ENCODE data around the gene SMG5. TPM values are rescaled to one million over a fixed set of nuclear protein-coding genes. Genes with fewer than 3 reads are reported as not detected.

The SMG5 gene
- total and polyA plus RNA-seq, 2 donors, result 28.2 to 32.3 TPM

GRCh38 chr1:156253634-156254033, 29.0 kb downstream of the SMG5 start:
- H3K9me3 ChIP-seq (ENCODE audit: control insufficient read depth in 2 of 2, insufficient read depth in 1 of 2, low read length in 1 of 2), result no peaks in the 10 kb centered on the region
- peaks cover 79 to 91% of the 10 kb centered on the region in 2 donors for H3K36me3 ChIP-seq (ENCODE audit: control insufficient read depth in 2 of 2, insufficient read depth in 2 of 2, low read length in 1 of 2)
- no peaks in the 10 kb centered on the region for H3K27me3 ChIP-seq (ENCODE audit: control insufficient read depth in 2 of 2, insufficient read depth in 1 of 2, low read length in 1 of 2)
- 98% methylated on average over 3 of the region's 3 CpGs for WGBS
- no peak for DNase-seq (ENCODE audit: low read depth in 6 of 9, low spot score in 9 of 9)
- peaks cover 0 to 21% of the 10 kb centered on the region in 2 donors for H3K4me1 ChIP-seq (ENCODE audit: control insufficient read depth in 2 of 2, insufficient read depth in 2 of 2, low read length in 2 of 2)
- no peak overlapping the region for H3K4me3 ChIP-seq (ENCODE audit: low read length in 2 of 2)
- no peak overlapping the region for H3K27ac ChIP-seq (ENCODE audit: low read depth in 1 of 2, low read length in 1 of 2)

GRCh38 chr1:156251527-156251926, 31.1 kb downstream of the SMG5 start:
- Histone ChIP-seq H3K4me3 (ENCODE audit: low read length in 2 of 2) (no peak overlapping the region), H3K9me3 (ENCODE audit: control insufficient read depth in 2 of 2, insufficient read depth in 1 of 2, low read length in 1 of 2) (no peaks in the 10 kb centered on the region), H3K4me1 (ENCODE audit: control insufficient read depth in 2 of 2, insufficient read depth in 2 of 2, low read length in 2 of 2) (peaks cover 0 to 15% of the 10 kb centered on the region in 2 donors), H3K27me3 (ENCODE audit: control insufficient read depth in 2 of 2, insufficient read depth in 1 of 2, low read length in 1 of 2) (peaks cover 0 to 4% of the 10 kb centered on the region in 2 donors), H3K36me3 (ENCODE audit: control insufficient read depth in 2 of 2, insufficient read depth in 2 of 2, low read length in 1 of 2) (peaks cover 66 to 77% of the 10 kb centered on the region in 2 donors), H3K27ac (ENCODE audit: low read depth in 1 of 2, low read length in 1 of 2) (no peak overlapping the region)
- 34% methylated on average over 3 of the region's 3 CpGs for WGBS
- peak in 1 of 9 donors; percentile 9 for DNase-seq (ENCODE audit: low read depth in 6 of 9, low spot score in 9 of 9)

GRCh38 chr1:156249593-156249992, 33.0 kb downstream of the SMG5 start:
- no peaks in the 10 kb centered on the region for H3K9me3 ChIP-seq (ENCODE audit: control insufficient read depth in 2 of 2, insufficient read depth in 1 of 2, low read length in 1 of 2)
- H3K4me3 ChIP-seq (ENCODE audit: low read length in 2 of 2), result no peak overlapping the region
- no peak overlapping the region for H3K27ac ChIP-seq (ENCODE audit: low read depth in 1 of 2, low read length in 1 of 2)
- peaks cover 57 to 60% of the 10 kb centered on the region in 2 donors for H3K36me3 ChIP-seq (ENCODE audit: control insufficient read depth in 2 of 2, insufficient read depth in 2 of 2, low read length in 1 of 2)
- peaks cover 6 to 31% of the 10 kb centered on the region in 2 donors for H3K4me1 ChIP-seq (ENCODE audit: control insufficient read depth in 2 of 2, insufficient read depth in 2 of 2, low read length in 2 of 2)
- H3K27me3 ChIP-seq (ENCODE audit: control insufficient read depth in 2 of 2, insufficient read depth in 1 of 2, low read length in 1 of 2), result peaks cover 5 to 23% of the 10 kb centered on the region in 2 donors
- no peak for DNase-seq (ENCODE audit: low read depth in 6 of 9, low spot score in 9 of 9)
- 95% methylated on average over 5 of the region's 5 CpGs for WGBS

GRCh38 chr1:156248323-156248683, 34.3 kb downstream of the SMG5 start:
- Histone ChIP-seq H3K27me3 (ENCODE audit: control insufficient read depth in 2 of 2, insufficient read depth in 1 of 2, low read length in 1 of 2) (peaks cover 5 to 25% of the 10 kb centered on the region in 2 donors), H3K36me3 (ENCODE audit: control insufficient read depth in 2 of 2, insufficient read depth in 2 of 2, low read length in 1 of 2) (peaks cover 48 to 49% of the 10 kb centered on the region in 2 donors), H3K9me3 (ENCODE audit: control insufficient read depth in 2 of 2, insufficient read depth in 1 of 2, low read length in 1 of 2) (no peaks in the 10 kb centered on the region), H3K4me3 (ENCODE audit: low read length in 2 of 2) (no peak overlapping the region), H3K27ac (ENCODE audit: low read depth in 1 of 2, low read length in 1 of 2) (no peak overlapping the region), H3K4me1 (ENCODE audit: control insufficient read depth in 2 of 2, insufficient read depth in 2 of 2, low read length in 2 of 2) (peaks cover 6 to 31% of the 10 kb centered on the region in 2 donors)
- 90% methylated on average over 4 of the region's 4 CpGs for WGBS
- no peak for DNase-seq (ENCODE audit: low read depth in 6 of 9, low spot score in 9 of 9)

- H3K27me3 ChIP-seq (ENCODE audit: control insufficient read depth in 2 of 2, insufficient read depth in 1 of 2, low read length in 1 of 2), result peaks cover 5 to 25% of the 10 kb centered on the region in 2 donors
- no peak for DNase-seq (ENCODE audit: low read depth in 6 of 9, low spot score in 9 of 9)
- peaks cover 42 to 43% of the 10 kb centered on the region in 2 donors for H3K36me3 ChIP-seq (ENCODE audit: control insufficient read depth in 2 of 2, insufficient read depth in 2 of 2, low read length in 1 of 2)
- WGBS, result 91% methylated on average over 16 of the region's 16 CpGs
- peaks cover 6 to 31% of the 10 kb centered on the region in 2 donors for H3K4me1 ChIP-seq (ENCODE audit: control insufficient read depth in 2 of 2, insufficient read depth in 2 of 2, low read length in 2 of 2)
- no peak within 1 kb of the TSS for H3K27ac ChIP-seq (ENCODE audit: low read depth in 1 of 2, low read length in 1 of 2)
- H3K9me3 ChIP-seq (ENCODE audit: control insufficient read depth in 2 of 2, insufficient read depth in 1 of 2, low read length in 1 of 2), result no peaks in the 10 kb centered on the region
- no peak within 1 kb of the TSS for H3K4me3 ChIP-seq (ENCODE audit: low read length in 2 of 2)
These were observed 34.9 kb downstream of the SMG5 start, which contains the start of gene PAQR6 for GRCh38 chr1:156247460-156248322. Gene PAQR6, minus strand, starts transcription at chr1:156248056. Its CDS starts 1,325 bp downstream, at chr1:156246731.

- H3K36me3 ChIP-seq (ENCODE audit: control insufficient read depth in 2 of 2, insufficient read depth in 2 of 2, low read length in 1 of 2), result peaks cover 34 to 35% of the 10 kb centered on the region in 2 donors
- no peak for DNase-seq (ENCODE audit: low read depth in 6 of 9, low spot score in 9 of 9)
- H3K4me1 ChIP-seq (ENCODE audit: control insufficient read depth in 2 of 2, insufficient read depth in 2 of 2, low read length in 2 of 2), result peaks cover 6 to 27% of the 10 kb centered on the region in 2 donors
- no peak overlapping the region for H3K27ac ChIP-seq (ENCODE audit: low read depth in 1 of 2, low read length in 1 of 2)
- 93% methylated on average over 16 of the region's 16 CpGs for WGBS
- no peaks in the 10 kb centered on the region for H3K9me3 ChIP-seq (ENCODE audit: control insufficient read depth in 2 of 2, insufficient read depth in 1 of 2, low read length in 1 of 2)
- H3K4me3 ChIP-seq (ENCODE audit: low read length in 2 of 2), result no peak overlapping the region
- peaks cover 5 to 25% of the 10 kb centered on the region in 2 donors for H3K27me3 ChIP-seq (ENCODE audit: control insufficient read depth in 2 of 2, insufficient read depth in 1 of 2, low read length in 1 of 2)
These were observed 35.7 kb downstream of the SMG5 start for GRCh38 chr1:156246781-156247459.

GRCh38 chr1:156246241-156246780, 36.3 kb downstream of the SMG5 start:
- WGBS, result 48% methylated on average over 10 of the region's 10 CpGs
- H3K27me3 ChIP-seq (ENCODE audit: control insufficient read depth in 2 of 2, insufficient read depth in 1 of 2, low read length in 1 of 2), result peaks cover 5 to 25% of the 10 kb centered on the region in 2 donors
- peaks cover 6 to 21% of the 10 kb centered on the region in 2 donors for H3K4me1 ChIP-seq (ENCODE audit: control insufficient read depth in 2 of 2, insufficient read depth in 2 of 2, low read length in 2 of 2)
- H3K4me3 ChIP-seq (ENCODE audit: low read length in 2 of 2), result no peak overlapping the region
- H3K36me3 ChIP-seq (ENCODE audit: control insufficient read depth in 2 of 2, insufficient read depth in 2 of 2, low read length in 1 of 2), result peaks cover 28 to 31% of the 10 kb centered on the region in 2 donors
- DNase-seq (ENCODE audit: low read depth in 6 of 9, low spot score in 9 of 9), result no peak
- no peaks in the 10 kb centered on the region for H3K9me3 ChIP-seq (ENCODE audit: control insufficient read depth in 2 of 2, insufficient read depth in 1 of 2, low read length in 1 of 2)
- no peak overlapping the region for H3K27ac ChIP-seq (ENCODE audit: low read depth in 1 of 2, low read length in 1 of 2)

GRCh38 chr1:156245451-156246232, 37.0 kb downstream of the SMG5 start:
- Histone ChIP-seq H3K4me3 (ENCODE audit: low read length in 2 of 2) (peak overlapping the region in 1 of 2 donors; percentile 14), H3K27ac (ENCODE audit: low read depth in 1 of 2, low read length in 1 of 2) (no peak overlapping the region), H3K36me3 (ENCODE audit: control insufficient read depth in 2 of 2, insufficient read depth in 2 of 2, low read length in 1 of 2) (peaks cover 21 to 30% of the 10 kb centered on the region in 2 donors), H3K4me1 (ENCODE audit: control insufficient read depth in 2 of 2, insufficient read depth in 2 of 2, low read length in 2 of 2) (peaks cover 6 to 16% of the 10 kb centered on the region in 2 donors), H3K9me3 (ENCODE audit: control insufficient read depth in 2 of 2, insufficient read depth in 1 of 2, low read length in 1 of 2) (no peaks in the 10 kb centered on the region), H3K27me3 (ENCODE audit: control insufficient read depth in 2 of 2, insufficient read depth in 1 of 2, low read length in 1 of 2) (peaks cover 5 to 25% of the 10 kb centered on the region in 2 donors)
- peak in 3 of 9 donors; percentile 11 to 51 (median 28) for DNase-seq (ENCODE audit: low read depth in 6 of 9, low spot score in 9 of 9)
- 6% methylated on average over 69 of the region's 69 CpGs for WGBS

Measured in thymus (tissue), 11 donors.